CD4-positive, alpha-beta T cell (primary cell): ENCODE data around the gene IL4I1. TPM values are rescaled to one million over a fixed set of nuclear protein-coding genes. Genes with fewer than 3 reads are reported as not detected.

Experiments used
- ATAC-seq: fragments of 200-7000 bp; cut with Tn5 transposase; one replicate; pipeline ENCODE4 v1.10.0; 2022; ENCODE audit warnings: mild to moderate bottlenecking; ENCODE audit not compliant: poor library complexity
- CTCF ChIA-PET: fragments of 350-600 bp; sonication (Branson Sonifier 250); formaldehyde crosslinking; loops from one replicate; lab custom pipeline; 2021; ENCODE audit warnings: antibody characterized with exemption, inconsistent platforms; lab: Charles Lee
- POLR2A ChIA-PET: fragments of 350-600 bp; sonication (Branson Sonifier 250); formaldehyde crosslinking; loops from one replicate; lab custom pipeline; 2021; ENCODE audit warnings: antibody characterized with exemption, inconsistent platforms; lab: Charles Lee
- DNase-seq, 14 experiments: peaks; one replicate each; pipeline ENCODE4 v3.0.0-alpha.2; 2013 to 2020; ENCODE audit warnings: mixed read lengths in 2 of 14
- H3K27ac ChIP-seq, 2 donors: one replicate each; pipeline versions ENCODE4 v1.5.1 to v1.7.0; 2013; ENCODE audit warnings: low read length in 2 of 2, low read depth in 1 of 2, mild to moderate bottlenecking in 1 of 2
- H3K27me3 ChIP-seq, 2 experiments: 1 replicate in 1 of 2; 2 replicates in 1 of 2; pipeline versions ENCODE4 v1.6.1 to v1.7.0; 2013; ENCODE audit warnings: low read length in 2 of 2, control low read depth in 1 of 2, mild to moderate bottlenecking in 1 of 2, moderate library complexity in 1 of 2; ENCODE audit not compliant: insufficient read depth in 2 of 2, control insufficient read depth in 1 of 2
- H3K36me3 ChIP-seq: one replicate; pipeline ENCODE4 v1.6.1; 2013; ENCODE audit warnings: low read length, control low read depth; ENCODE audit not compliant: insufficient read depth
- H3K4me1 ChIP-seq: one replicate; pipeline ENCODE4 v1.6.1; 2013; ENCODE audit warnings: low read length, control low read depth; ENCODE audit not compliant: insufficient read depth
- H3K4me3 ChIP-seq: one replicate; pipeline ENCODE4 v1.5.1; 2013; ENCODE audit warnings: mild to moderate bottlenecking, low read length, moderate library complexity
- H3K9me3 ChIP-seq, 2 experiments: 1 replicate in 1 of 2; 2 replicates in 1 of 2; pipeline versions ENCODE4 v1.6.1 to v1.7.0; 2013; ENCODE audit warnings: low read length in 2 of 2, mild to moderate bottlenecking in 2 of 2, control low read depth in 1 of 2, moderate library complexity in 1 of 2; ENCODE audit not compliant: control insufficient read depth in 1 of 2, insufficient read depth in 1 of 2
- H3K27ac Mint-ChIP-seq: one replicate; pipeline ENCODE4 v1.8.0; 2020; ENCODE audit warnings: mixed read lengths
- H3K27me3 Mint-ChIP-seq: one replicate; pipeline ENCODE4 v1.8.0; 2021; ENCODE audit warnings: mixed read lengths
- H3K36me3 Mint-ChIP-seq: one replicate; pipeline ENCODE4 v1.8.0; 2021; ENCODE audit warnings: low read depth, mixed read lengths
- H3K4me1 Mint-ChIP-seq: one replicate; pipeline ENCODE4 v1.8.0; 2021; ENCODE audit warnings: low read depth, mixed read lengths
- H3K4me3 Mint-ChIP-seq: one replicate; pipeline ENCODE4 v1.8.0; 2020; ENCODE audit warnings: mild to moderate bottlenecking, mixed read lengths
- H3K9me3 Mint-ChIP-seq: one replicate; pipeline ENCODE4 v1.8.0; 2020; ENCODE audit warnings: mixed read lengths
- CTCF ChIP-seq: fragments of 200-600 bp; IDR thresholded peaks from one replicate; pipeline ENCODE4 v1.8.0; 2022; ENCODE audit warnings: antibody characterized with exemption, mild to moderate bottlenecking
- intact Hi-C, 2 experiments: fragments of 100-400 bp; cut with DNase I in 1 of 2; cut with micrococcal nuclease in 1 of 2; formaldehyde crosslinking; loops; one replicate each; pipeline versions ENCODE4 v1.15.1 to v1.9.0; 2023 to 2025; cut with DNase I, micrococcal nuclease
- total RNA-seq, 174 experiments: library from RNA in 2 of 174; stranded (reverse) in 2 of 174; gene quantifications; one replicate each; pipeline ENCODE4 v1.2.3 and lab custom pipeline; 2021 to 2026

The IL4I1 gene
- total RNA-seq, 2 experiments from 2014 or later: 4.7 to 5.4 TPM

GRCh38 chr19:49854378-49855263 lies 42.1 kb downstream of the IL4I1 start:
- CTCF ChIA-PET: no interaction called here
- intact Hi-C loops: loop anchor here in 1 of 2 experiments (5.0 kb wide), 1 partner anchor 37 kb away; the partner anchor contains the start of gene MED25
- peaks cover 31% of the 10 kb centered on the region for H3K36me3 ChIP-seq
- Mint-ChIP-seq H3K27ac (no peak overlapping the region), H3K27me3 (no peaks in the 10 kb centered on the region), H3K36me3 (peaks cover 32% of the 10 kb centered on the region), H3K9me3 (no peaks in the 10 kb centered on the region), H3K4me1 (peaks cover 21% of the 10 kb centered on the region), H3K4me3 (no peak overlapping the region)
- no peaks in the 10 kb centered on the region for H3K27me3 ChIP-seq
- TF ChIP-seq CTCF: no peak
- peaks cover 0 to 3% of the 10 kb centered on the region in 2 experiments for H3K9me3 ChIP-seq
- POLR2A ChIA-PET: interaction anchor here (1.6 to 2.3 kb wide), 2 partner anchors 15 to 22 kb away, joined by 3 to 9 read pairs; partner anchors contain the start of genes AKT1S1 and TBC1D17
- H3K27ac ChIP-seq: no peak overlapping the region
- no peak overlapping the region for H3K4me3 ChIP-seq
- ATAC-seq: no peak
- H3K4me1 ChIP-seq: peaks cover 37% of the 10 kb centered on the region
- peak in 1 of 14 experiments; percentile 39 for DNase-seq

GRCh38 chr19:49853852-49854377 lies 42.8 kb downstream of the IL4I1 start:
- Histone ChIP-seq H3K4me3 (no peak overlapping the region), H3K36me3 (peaks cover 28% of the 10 kb centered on the region), H3K27me3 (no peaks in the 10 kb centered on the region), H3K27ac (no peak overlapping the region), H3K9me3 (peaks cover 0 to 3% of the 10 kb centered on the region in 2 experiments), H3K4me1 (peaks cover 44% of the 10 kb centered on the region)
- H3K4me3 Mint-ChIP-seq: peak overlapping the region; percentile 76
- peaks cover 27% of the 10 kb centered on the region for H3K36me3 Mint-ChIP-seq
- POLR2A ChIA-PET: interaction anchor here (0.7 to 2.3 kb wide), 2 partner anchors 23 to 299 kb away, joined by 3 to 9 read pairs; partner anchors contain the start of genes AKT1S1 and TBC1D17
- DNase-seq (no peak), ATAC-seq (no peak)
- CTCF ChIA-PET: no interaction called here
- H3K4me1 Mint-ChIP-seq: peaks cover 26% of the 10 kb centered on the region
- TF ChIP-seq CTCF: no peak
- H3K9me3 Mint-ChIP-seq: no peaks in the 10 kb centered on the region
- peak overlapping the region; percentile 70 for H3K27ac Mint-ChIP-seq
- intact Hi-C loops: loop anchor here in 1 of 2 experiments (5.0 kb wide), 1 partner anchor 37 kb away; the partner anchor contains the start of gene MED25
- H3K27me3 Mint-ChIP-seq: no peaks in the 10 kb centered on the region

DNA sequence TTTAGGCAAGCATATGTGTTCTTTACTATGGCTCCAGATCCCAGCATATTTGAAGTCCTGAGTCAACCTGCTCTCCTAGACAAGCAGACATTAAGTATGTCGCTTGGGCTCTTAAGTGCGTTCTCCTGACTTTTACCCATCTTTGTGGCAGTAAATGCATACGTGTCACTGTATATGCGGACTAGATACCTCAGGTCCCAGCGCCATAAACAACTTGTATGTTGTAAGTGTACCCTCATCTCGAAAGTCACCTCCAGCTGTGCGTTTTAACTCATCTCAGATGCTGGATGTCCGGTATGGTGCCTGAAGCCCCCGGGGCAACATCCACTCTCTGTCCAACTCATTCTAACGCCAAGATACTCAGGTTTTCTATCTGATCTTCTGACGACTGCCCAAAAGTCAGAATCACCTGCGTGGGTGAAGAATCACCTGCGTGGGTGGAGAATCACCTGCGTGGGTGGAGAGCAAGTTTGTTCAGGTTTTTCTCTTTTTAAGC lies 44.0 kb downstream of the IL4I1 start:
- Histone ChIP-seq H3K4me3 (peak overlapping the region; percentile 63), H3K27me3 (no peaks in the 10 kb centered on the region), H3K27ac (no peak overlapping the region), H3K36me3 (peaks cover 15% of the 10 kb centered on the region), H3K9me3 (peaks cover 0 to 3% of the 10 kb centered on the region in 2 experiments), H3K4me1 (peaks cover 54% of the 10 kb centered on the region)
- H3K9me3 Mint-ChIP-seq: no peaks in the 10 kb centered on the region
- no peaks in the 10 kb centered on the region for H3K27me3 Mint-ChIP-seq
- peaks cover 35% of the 10 kb centered on the region for H3K4me1 Mint-ChIP-seq
- peak overlapping the region; percentile 92 for H3K27ac Mint-ChIP-seq
- CTCF ChIA-PET: no interaction called here
- intact Hi-C loops: loop anchor here in 1 of 2 experiments (5.0 kb wide), 1 partner anchor 35 kb away; the partner anchor contains the start of gene MED25
- POLR2A ChIA-PET: interaction anchor here (4.4 kb wide), 1 partner anchor 15 kb away, joined by 75 read pairs; the partner anchor contains the start of gene PNKP
- ATAC-seq (no peak), DNase-seq (no peak)
- H3K4me3 Mint-ChIP-seq: peak overlapping the region; percentile 96
- TF ChIP-seq CTCF: no peak
- peaks cover 26% of the 10 kb centered on the region for H3K36me3 Mint-ChIP-seq
